GM12892 (cell line): ENCODE results near the gene ROMO1.

Source experiments
- DNase-seq: peaks from one replicate; pipeline ENCODE4 v3.0.0; 2011; ENCODE audit not compliant: insufficient read length
- FAIRE-seq: peaks from 2 replicates; lab custom pipeline; 2011; peaks lifted over from hg19 to GRCh38; lab: Jason Lieb, UNC
- POLR2A ChIP-seq: IDR thresholded peaks from 2 replicates; pipeline ENCODE4 v1.6.1; 2011; ENCODE audit warnings: low read depth, low read length, control low read depth
- POLR2AphosphoS5 ChIP-seq: IDR thresholded peaks from 2 replicates; pipeline ENCODE4 v1.6.1; 2011; ENCODE audit warnings: low read depth, low read length, control low read depth
- TAF1 ChIP-seq: IDR thresholded peaks from 2 replicates; pipeline ENCODE4 v1.6.1; 2011; ENCODE audit warnings: low read depth, mild to moderate bottlenecking, control low read depth, low read length, borderline replicate concordance

ROMO1 gene

GRCh38 chr20:35729283-35729807, 30.1 kb downstream of the ROMO1 start:
- no peak for FAIRE-seq

GRCh38 chr20:35729836-35730582, 30.8 kb downstream of the ROMO1 start:
- no peak for TF ChIP-seq POLR2AphosphoS5
- TF ChIP-seq POLR2A, result no peak
- TF ChIP-seq TAF1, result no peak
- no peak for FAIRE-seq
- no peak for DNase-seq

More at GRCh38 chr20:35729283-35729807, 30.1 kb downstream of the ROMO1 start:
- DNase-seq, result no peak
- TF ChIP-seq POLR2A (peak; percentile 61), TAF1 (no peak), POLR2AphosphoS5 (peak; percentile 18; the same call in 1 of the 2 replicates)

GRCh38 chr20:35730583-35731468, 31.6 kb downstream of the ROMO1 start:
- DNase-seq (no peak), FAIRE-seq (no peak)
- TF ChIP-seq POLR2AphosphoS5 (no peak), POLR2A (no peak), TAF1 (no peak)

GRCh38 chr20:35731469-35731788, 32.2 kb downstream of the ROMO1 start:
- no peak for FAIRE-seq
- DNase-seq, result no peak
- no peak for TF ChIP-seq POLR2A
- TF ChIP-seq TAF1, result no peak

GRCh38 chr20:35731862-35732643, 32.8 kb downstream of the ROMO1 start:
- FAIRE-seq, result no peak
- TF ChIP-seq TAF1, result no peak
- TF ChIP-seq POLR2A, result no peak
- TF ChIP-seq POLR2AphosphoS5, result no peak; the same call in 1 of the 2 replicates
- DNase-seq, result no peak

GRCh38 chr20:35732644-35732982, 33.4 kb downstream of the ROMO1 start:
- no peak for TF ChIP-seq TAF1
- FAIRE-seq (no peak), DNase-seq (no peak)

- no peak for FAIRE-seq
- no peak for DNase-seq
- TF ChIP-seq POLR2A (no peak; the same call in 1 of the 2 replicates), TAF1 (no peak), POLR2AphosphoS5 (no peak)
Observed at GRCh38 chr20:35734374-35734773, 35.2 kb downstream of the ROMO1 start.

GRCh38 chr20:35734777-35735649, 35.8 kb downstream of the ROMO1 start:
- DNase-seq (no peak), FAIRE-seq (no peak)
- no peak for TF ChIP-seq POLR2AphosphoS5
- TF ChIP-seq POLR2A, result no peak
- TF ChIP-seq TAF1, result no peak

- DNase-seq, result no peak
- no peak for FAIRE-seq
- TF ChIP-seq TAF1 (no peak), POLR2AphosphoS5 (no peak; the same call in 1 of the 2 replicates), POLR2A (no peak)
Observed at GRCh38 chr20:35735826-35736470, 36.7 kb downstream of the ROMO1 start.

- FAIRE-seq (no peak), DNase-seq (no peak)
- no peak; the same call in 1 of the 2 replicates for TF ChIP-seq POLR2AphosphoS5
- TF ChIP-seq POLR2A, result 0 out of 2 replicates have a peak, but pooled peaks have one; percentile 4
Observed at GRCh38 chr20:35737865-35738333, 38.7 kb downstream of the ROMO1 start.
